A549 (cell line): Measurements from ENCODE around the gene CAPN13. TPM values are rescaled to one million over a fixed set of nuclear protein-coding genes. Genes with fewer than 3 reads are reported as not detected.

Experiments used
- ATAC-seq, 2 experiments: fragments of 200-7000 bp in 1 of 2; fragments of >200 bp in 1 of 2; cut with Nextera tagmentation in 1 of 2; cut with Tn5 transposase in 1 of 2; 3 replicates each; pipeline versions ENCODE4 v1.8.0 to v1.9.1; 2018 to 2020; ENCODE audit warnings: mild to moderate bottlenecking in 1 of 2, moderate library complexity in 1 of 2
- CTCF ChIA-PET: fragments of 300-600 bp; sonication (Branson Sonifier 250); formaldehyde crosslinking; extraction: SDS; loops from one replicate; lab custom pipeline; 2021; ENCODE audit warnings: antibody characterized with exemption, inconsistent platforms; lab: Yijun Ruan, JAX
- POLR2A ChIA-PET: fragments of 350-600 bp; formaldehyde crosslinking; extraction: SDS; loops from one replicate; lab custom pipeline; 2021; ENCODE audit warnings: antibody characterized with exemption, inconsistent platforms; lab: Yijun Ruan, JAX
- DNase-seq, 2 experiments: peaks; one replicate each; pipeline versions ENCODE4 v3.0.0 to v3.0.0-alpha.2; 2011 to 2016; ENCODE audit warnings: low read depth in 1 of 2, low spot score in 1 of 2
- FAIRE-seq: peaks from 2 replicates; lab custom pipeline; 2011; peaks lifted over from hg19 to GRCh38; lab: Jason Lieb, UNC
- H3K27ac ChIP-seq, 2 experiments: fragments of >200 bp; sonication (Bioruptor Twin); formaldehyde crosslinking; 3 replicates each; pipeline ENCODE4 v1.5.1; 2016 to 2017
- H3K4me1 ChIP-seq: fragments of >200 bp; sonication (Bioruptor Twin); formaldehyde crosslinking; 3 replicates; pipeline ENCODE4 v1.6.1; 2016
- H3K4me2 ChIP-seq: fragments of >200 bp; sonication (Bioruptor Twin); formaldehyde crosslinking; 3 replicates; pipeline ENCODE4 v1.6.1; 2016
- H3K4me3 ChIP-seq: fragments of >200 bp; sonication (Bioruptor Twin); formaldehyde crosslinking; 3 replicates; pipeline ENCODE4 v1.5.1; 2016
- H3K9me3 ChIP-seq: fragments of >200 bp; sonication (Bioruptor Twin); formaldehyde crosslinking; 3 replicates; pipeline ENCODE4 v1.6.1; 2016
- BHLHE40 ChIP-seq: IDR thresholded peaks from 2 replicates; pipeline ENCODE4 v1.6.1; 2012; ENCODE audit warnings: low read depth, low read length, inconsistent platforms
- CEBPB ChIP-seq, 2 experiments: fragments of >200 bp in 1 of 2; sonication (Bioruptor Twin) in 1 of 2; formaldehyde crosslinking in 1 of 2; IDR thresholded peaks; 2 replicates each; pipeline ENCODE4 v1.6.1; 2012 to 2016
- EHMT2 ChIP-seq: fragments of 200-600 bp; sonication (generic); IDR thresholded peaks from 2 replicates; pipeline ENCODE4 v1.6.1; 2016; ENCODE audit warnings: antibody characterized with exemption, low read depth, mild to moderate bottlenecking, moderate library complexity
- EP300 ChIP-seq, 2 experiments: fragments of >200 bp; sonication (Bioruptor Twin); formaldehyde crosslinking; IDR thresholded peaks; 2 replicates in 1 of 2; 3 replicates in 1 of 2; pipeline ENCODE4 v1.6.1; 2016 to 2017
- ESRRA ChIP-seq: fragments of 150-350 bp; IDR thresholded peaks from 2 replicates; pipeline ENCODE4 v1.6.1; 2014; ENCODE audit warnings: mild to moderate bottlenecking, low read length, borderline replicate concordance
- GATA3 ChIP-seq: IDR thresholded peaks from 2 replicates; pipeline ENCODE4 v1.6.1; 2012; ENCODE audit warnings: borderline replicate concordance
- MAZ ChIP-seq: fragments of 150-350 bp; IDR thresholded peaks from 2 replicates; pipeline ENCODE4 v1.6.1; 2014; ENCODE audit warnings: antibody characterized with exemption, low read depth, low read length, borderline replicate concordance
- MYC ChIP-seq: IDR thresholded peaks from 2 replicates; pipeline ENCODE4 v1.6.1; 2012; ENCODE audit warnings: mild to moderate bottlenecking, inconsistent platforms, low read length, improper control_type of control experiment, borderline replicate concordance
- NFE2L2 ChIP-seq: fragments of 150-350 bp; conservative IDR thresholded peaks from 2 replicates; pipeline ENCODE4 v1.6.1; 2014; ENCODE audit warnings: low read length
- NR3C1 ChIP-seq: fragments of >200 bp; sonication (Bioruptor Twin); formaldehyde crosslinking; IDR thresholded peaks from 3 replicates; pipeline ENCODE4 v1.6.1; 2017
- PHF8 ChIP-seq: fragments of 200-600 bp; sonication (generic); IDR thresholded peaks from 2 replicates; pipeline ENCODE4 v1.6.1; 2016; ENCODE audit warnings: low read depth, mild to moderate bottlenecking, antibody characterized with exemption, moderate library complexity, borderline replicate concordance
- POLR2AphosphoS2 ChIP-seq: conservative IDR thresholded peaks from 2 replicates; pipeline ENCODE4 v1.6.1; 2012; ENCODE audit warnings: low read length, improper control_type of control experiment, inconsistent platforms
- RARB ChIP-seq: fragments of 250-450 bp; sonication (Bioruptor Pico); IDR thresholded peaks from 2 replicates; pipeline ENCODE4 v1.8.0; 2021; ENCODE audit warnings: mild to moderate bottlenecking, moderate library complexity
- TFCP2L1 ChIP-seq: fragments of 250-450 bp; sonication (Bioruptor Pico); IDR thresholded peaks from 2 replicates; pipeline ENCODE4 v1.5.0; 2021; ENCODE audit warnings: mild to moderate bottlenecking
- ZC3H11A ChIP-seq: fragments of 450-650 bp; IDR thresholded peaks from 2 replicates; pipeline ENCODE4 v1.6.1; 2014; ENCODE audit warnings: antibody characterized with exemption, mild to moderate bottlenecking
- ZNF302 ChIP-seq: fragments of 250-450 bp; sonication (Bioruptor Pico); IDR thresholded peaks from 2 replicates; pipeline ENCODE4 v1.9.0; 2021; ENCODE audit warnings: inconsistent platforms, mild to moderate bottlenecking, moderate library complexity
- ZSCAN20 ChIP-seq: fragments of 250-450 bp; sonication (Bioruptor Pico); IDR thresholded peaks from 2 replicates; pipeline ENCODE4 v1.8.0; 2022; ENCODE audit warnings: mild to moderate bottlenecking, moderate library complexity
- WGBS: methylation state at CpG from one replicate; pipeline ENCODE4 v1.1.6; 2017; ENCODE audit errors: missing lambda C conversion rate; 5-methylcytosine and 5-hydroxymethylcytosine counted together
- polyA plus RNA-seq, 4 experiments: library from polyadenylated mRNA; depleted of rRNA in 3 of 4; stranded (reverse); fragments of >200 nt; fragmentation: RNase III in 1 of 4; extraction: RNeasy Plus Mini Kit Qiagen cat#74134 plus additional on column Dnase treatment in 1 of 4; gene quantifications; 2 replicates in 3 of 4; 3 replicates in 1 of 4; pipeline ENCODE4 v1.2.3, GENCODE V29; 2011 to 2017
- TF ChIP-seq, protein P1 (sequence below): fragments of 250-450 bp; sonication (Bioruptor Pico); IDR thresholded peaks from 2 replicates; pipeline ENCODE4 v1.5.0; 2020; ENCODE audit warnings: low read depth, mild to moderate bottlenecking, moderate library complexity
- TF ChIP-seq, protein P2 (sequence below): IDR thresholded peaks from 2 replicates; pipeline ENCODE4 v1.6.1; 2012
- TF ChIP-seq, protein P3 (sequence below): fragments of >200 bp; sonication (Bioruptor Twin); formaldehyde crosslinking; IDR thresholded peaks from 2 replicates; pipeline ENCODE4 v1.6.1; 2016

Gene CAPN13
- polyA plus RNA-seq, 2 of the 4 experiments (the other 2 are of a cell fraction): 0.08 to 0.18 TPM

DNA sequence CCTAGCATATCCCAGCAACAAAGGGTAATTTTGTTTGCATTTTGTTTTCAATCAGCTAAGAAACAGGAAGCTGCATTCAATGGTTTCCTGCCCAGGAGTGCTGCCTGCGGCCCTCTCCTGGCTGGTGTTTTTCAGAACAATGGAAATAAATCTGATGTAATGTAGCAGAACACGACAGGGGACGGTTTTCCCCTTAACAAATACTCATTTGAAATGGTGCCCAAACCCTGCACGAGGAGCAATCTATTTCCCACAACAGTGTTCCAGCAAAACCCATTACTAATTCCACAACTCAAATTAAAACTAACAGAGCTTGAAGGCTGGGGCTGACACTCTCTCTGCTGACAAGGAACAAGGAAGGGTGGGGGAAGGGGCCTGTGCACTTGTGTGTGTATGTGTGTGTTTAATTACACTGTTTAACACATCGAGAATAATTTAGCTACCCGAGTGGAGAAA, 8.7 kb downstream of the CAPN13 start:
- TF ChIP-seq EP300 (IDR thresholded peaks at IDR 0.05): no peak
- TF ChIP-seq MYC: no peak
- TF ChIP-seq, protein P1, sequence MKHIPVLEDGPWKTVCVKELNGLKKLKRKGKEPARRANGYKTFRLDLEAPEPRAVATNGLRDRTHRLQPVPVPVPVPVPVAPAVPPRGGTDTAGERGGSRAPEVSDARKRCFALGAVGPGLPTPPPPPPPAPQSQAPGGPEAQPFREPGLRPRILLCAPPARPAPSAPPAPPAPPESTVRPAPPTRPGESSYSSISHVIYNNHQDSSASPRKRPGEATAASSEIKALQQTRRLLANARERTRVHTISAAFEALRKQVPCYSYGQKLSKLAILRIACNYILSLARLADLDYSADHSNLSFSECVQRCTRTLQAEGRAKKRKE: no peak
- TF ChIP-seq, all 56 proteins: peak for 0
- 12% methylated on average over 6 of the region's 6 CpGs for whole genome bisulfite sequencing
- CTCF ChIA-PET: interaction anchor here (1.0 to 1.7 kb wide), 4 partner anchors 8 to 84 kb away, joined by 3 to 11 read pairs (median 4); no protein-coding TSS in a partner anchor
- FAIRE-seq (no peak), ATAC-seq (no peak), DNase-seq (no peak)
- Histone ChIP-seq H3K4me1 (no peaks in the 10 kb centered on the region), H3K9me3 (no peaks in the 10 kb centered on the region), H3K4me3 (no peak overlapping the region), H3K4me2 (no peak overlapping the region), H3K27ac (no peak overlapping the region)
- POLR2A ChIA-PET: no interaction called here

DNA sequence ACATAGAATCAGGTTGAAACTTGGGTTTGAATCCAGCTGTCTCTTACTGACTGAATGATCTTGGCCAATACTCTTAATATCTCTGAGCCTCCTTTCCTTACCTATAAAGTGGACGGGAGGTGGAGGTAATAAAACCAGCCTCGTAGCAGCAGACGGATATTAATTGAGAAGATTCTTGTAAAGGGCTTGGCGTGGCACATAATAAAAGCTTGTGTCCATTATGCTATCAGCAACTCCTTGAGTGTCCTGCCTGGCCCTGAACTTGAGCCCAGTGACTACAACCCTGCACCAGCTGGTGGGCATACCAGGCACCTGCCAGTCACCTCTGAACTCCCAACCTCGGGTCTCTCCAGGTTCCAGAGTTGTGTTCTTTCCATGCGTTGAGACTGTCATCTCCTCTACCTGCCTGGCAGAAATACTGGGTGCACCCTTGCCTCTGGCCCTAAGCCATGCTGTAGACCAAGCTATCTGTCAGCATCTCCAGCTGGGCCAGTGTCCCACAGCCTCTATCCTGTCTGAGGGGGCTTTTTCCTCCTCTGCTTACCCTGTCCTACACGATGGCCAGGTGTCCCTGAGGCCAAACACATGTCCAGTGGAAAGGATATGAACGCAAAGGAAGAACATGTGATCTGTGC, 9.7 kb downstream of the CAPN13 start:
- H3K27ac ChIP-seq: no peak overlapping the region
- H3K4me1 ChIP-seq: no peaks in the 10 kb centered on the region
- DNase-seq (no peak), ATAC-seq (peak in 1 of 2 experiments; percentile 20; a peak in 1 of 6 replicates), FAIRE-seq (no peak)
- no peaks in the 10 kb centered on the region for H3K9me3 ChIP-seq
- H3K4me2 ChIP-seq: no peak overlapping the region
- 29% methylated on average over 8 of the region's 8 CpGs for WGBS
- no peak overlapping the region for H3K4me3 ChIP-seq
- ChIA-PET POLR2A (no interaction called here), CTCF (interaction anchor here (1.7 kb wide), 1 partner anchor 9 kb away, joined by 11 read pairs; no protein-coding TSS in a partner anchor)
- no peak for TF ChIP-seq ZNF302 (CRISPR knock-in tag)
- no peak for TF ChIP-seq NR3C1
- TF ChIP-seq POLR2AphosphoS2: no peak
- TF ChIP-seq, protein P1: no peak
- TF ChIP-seq TFCP2L1 (CRISPR knock-in tag): no peak
- no peak for TF ChIP-seq MAZ
- no peak for TF ChIP-seq BHLHE40
- no peak for TF ChIP-seq ZSCAN20 (CRISPR knock-in tag)
- TF ChIP-seq GATA3: no peak
- TF ChIP-seq, protein P2, sequence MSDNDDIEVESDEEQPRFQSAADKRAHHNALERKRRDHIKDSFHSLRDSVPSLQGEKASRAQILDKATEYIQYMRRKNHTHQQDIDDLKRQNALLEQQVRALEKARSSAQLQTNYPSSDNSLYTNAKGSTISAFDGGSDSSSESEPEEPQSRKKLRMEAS: no peak
- TF ChIP-seq EHMT2: no peak

DNA sequence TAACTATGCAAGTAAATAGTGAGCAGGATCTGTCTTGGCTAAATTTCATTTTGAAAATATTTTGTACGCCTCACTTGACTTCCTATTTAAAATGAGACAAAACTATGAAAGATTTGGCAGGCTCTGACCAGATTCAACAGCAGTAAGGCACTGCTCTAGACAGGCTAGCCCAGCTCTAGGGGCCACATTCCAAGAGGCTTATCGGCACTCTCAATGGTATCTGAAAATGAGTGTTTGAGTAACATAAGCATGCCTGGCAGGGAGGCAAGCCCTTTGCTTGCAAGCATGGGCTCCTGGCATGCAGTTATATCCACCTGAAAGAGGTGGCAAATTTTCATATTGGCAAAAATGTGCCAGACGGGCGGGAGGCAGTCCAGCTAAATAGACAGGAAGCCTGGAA, 10.5 kb downstream of the CAPN13 start:
- no peaks in the 10 kb centered on the region for H3K4me1 ChIP-seq
- ChIA-PET CTCF (no interaction called here), POLR2A (no interaction called here)
- WGBS: 19% methylated on average over 4 of the region's 4 CpGs
- no peak overlapping the region for H3K27ac ChIP-seq
- no peak overlapping the region for H3K4me2 ChIP-seq
- FAIRE-seq: no peak
- TF ChIP-seq RARB (CRISPR knock-in tag): no peak
- no peak for TF ChIP-seq CEBPB (IDR thresholded peaks at IDR 0.05)
- TF ChIP-seq ESRRA: no peak
- no peak for TF ChIP-seq ZSCAN20 (CRISPR knock-in tag)
- TF ChIP-seq PHF8: no peak
- no peak for TF ChIP-seq NFE2L2
- TF ChIP-seq, protein P3, sequence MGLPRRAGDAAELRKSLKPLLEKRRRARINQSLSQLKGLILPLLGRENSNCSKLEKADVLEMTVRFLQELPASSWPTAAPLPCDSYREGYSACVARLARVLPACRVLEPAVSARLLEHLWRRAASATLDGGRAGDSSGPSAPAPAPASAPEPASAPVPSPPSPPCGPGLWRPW: no peak
- TF ChIP-seq EP300 (IDR thresholded peaks at IDR 0.05): no peak
- no peak for TF ChIP-seq ZC3H11A
- TF ChIP-seq MAZ: no peak
- H3K4me3 ChIP-seq: no peak overlapping the region
- no peaks in the 10 kb centered on the region for H3K9me3 ChIP-seq
- DNase-seq: no peak
- ATAC-seq: peak in 1 of 2 experiments; percentile 50; a peak in 2 of 6 replicates
